HUES64 (cell line): ENCODE results near the gene RPUSD2.

Source experiments
- H3K27ac ChIP-seq: 2 replicates; pipeline ENCODE4 v1.7.0; 2013; ENCODE audit warnings: low read depth, low read length, inconsistent platforms
- H3K27me3 ChIP-seq: 2 replicates; pipeline ENCODE4 v1.6.1; 2013; ENCODE audit warnings: mild to moderate bottlenecking, low read length; ENCODE audit not compliant: insufficient read depth
- H3K36me3 ChIP-seq: 2 replicates; pipeline ENCODE4 v1.6.1; 2013; ENCODE audit warnings: mild to moderate bottlenecking, low read length; ENCODE audit not compliant: insufficient read depth
- H3K4me1 ChIP-seq: 2 replicates; pipeline ENCODE4 v1.6.1; 2013; ENCODE audit warnings: mild to moderate bottlenecking, low read length, moderate library complexity; ENCODE audit not compliant: insufficient read depth
- H3K4me3 ChIP-seq: 2 replicates; pipeline ENCODE4 v1.5.1; 2013; ENCODE audit warnings: mild to moderate bottlenecking, low read length, moderate library complexity
- H3K9ac ChIP-seq: 2 replicates; pipeline ENCODE4 v1.6.1; 2013; ENCODE audit warnings: mild to moderate bottlenecking, low read depth, low read length
- H3K9me3 ChIP-seq: 2 replicates; pipeline ENCODE4 v1.6.1; 2013; ENCODE audit warnings: low read depth, low read length; ENCODE audit not compliant: insufficient read depth
- WGBS: fragments of 150-250, 120-280 bp; methylation state at CpG from one replicate; pipeline ENCODE4 v1.1.7; 2013; ENCODE audit warnings: missing lambda C conversion rate; 5-methylcytosine and 5-hydroxymethylcytosine counted together

RPUSD2 gene

DNA sequence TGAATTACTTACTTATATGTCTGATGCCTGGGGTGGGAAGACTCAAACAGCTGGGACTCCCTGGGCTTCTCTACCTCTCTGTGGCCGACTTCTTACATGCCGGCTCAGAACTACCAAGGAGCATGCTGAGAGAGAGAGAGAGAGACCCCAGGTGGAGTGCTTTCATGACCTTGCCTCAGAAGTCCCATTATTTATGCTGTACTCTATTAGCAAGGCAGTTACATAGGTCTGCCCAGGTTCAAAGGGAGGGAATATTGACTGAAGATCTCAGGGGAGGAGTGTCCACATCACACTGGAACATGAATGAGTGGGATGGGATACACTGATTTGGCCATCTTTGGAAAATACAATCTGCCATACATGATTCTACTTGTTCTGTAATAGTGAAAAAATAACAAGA lies 20.5 kb upstream of the RPUSD2 start:
- no peak overlapping the region for H3K9ac ChIP-seq
- peaks cover 2% of the 10 kb centered on the region for H3K4me1 ChIP-seq
- 80% methylated on average over 2 of the region's 2 CpGs for WGBS
- H3K27ac ChIP-seq: no peak overlapping the region
- H3K4me3 ChIP-seq: no peak overlapping the region
- no peaks in the 10 kb centered on the region for H3K9me3 ChIP-seq
- 0 out of 2 replicates have a peak, but pooled peaks cover 4% of the 10 kb centered on the region for H3K36me3 ChIP-seq
- H3K27me3 ChIP-seq: no peaks in the 10 kb centered on the region

DNA sequence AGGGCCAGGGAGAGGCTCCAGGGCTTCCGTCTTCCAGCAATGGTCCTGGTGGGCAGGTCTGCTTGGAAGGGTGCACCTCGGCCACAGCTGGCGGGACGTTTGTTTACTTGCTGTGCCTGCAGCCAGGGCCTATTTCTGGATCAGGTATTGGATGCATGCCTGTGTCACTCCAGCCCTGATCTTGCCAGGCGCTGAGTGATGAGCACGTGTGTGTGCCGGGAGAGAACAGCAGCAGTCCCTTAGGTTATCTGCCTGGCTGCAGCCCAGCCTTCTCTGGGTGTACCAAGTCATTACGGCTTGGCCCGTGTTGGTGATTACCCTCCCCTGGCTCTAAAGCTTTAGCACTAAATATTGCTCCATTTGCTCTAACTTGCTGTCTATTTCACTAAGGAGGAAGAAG lies 19.2 kb upstream of the RPUSD2 start:
- no peak overlapping the region for H3K4me3 ChIP-seq
- no peak overlapping the region for H3K9ac ChIP-seq
- no peaks in the 10 kb centered on the region for H3K27me3 ChIP-seq
- H3K36me3 ChIP-seq: 0 out of 2 replicates have a peak, but pooled peaks cover 4% of the 10 kb centered on the region
- H3K27ac ChIP-seq: no peak overlapping the region
- 86% methylated on average over 9 of the region's 9 CpGs for WGBS
- no peaks in the 10 kb centered on the region for H3K9me3 ChIP-seq
- peaks cover 15% of the 10 kb centered on the region for H3K4me1 ChIP-seq

DNA sequence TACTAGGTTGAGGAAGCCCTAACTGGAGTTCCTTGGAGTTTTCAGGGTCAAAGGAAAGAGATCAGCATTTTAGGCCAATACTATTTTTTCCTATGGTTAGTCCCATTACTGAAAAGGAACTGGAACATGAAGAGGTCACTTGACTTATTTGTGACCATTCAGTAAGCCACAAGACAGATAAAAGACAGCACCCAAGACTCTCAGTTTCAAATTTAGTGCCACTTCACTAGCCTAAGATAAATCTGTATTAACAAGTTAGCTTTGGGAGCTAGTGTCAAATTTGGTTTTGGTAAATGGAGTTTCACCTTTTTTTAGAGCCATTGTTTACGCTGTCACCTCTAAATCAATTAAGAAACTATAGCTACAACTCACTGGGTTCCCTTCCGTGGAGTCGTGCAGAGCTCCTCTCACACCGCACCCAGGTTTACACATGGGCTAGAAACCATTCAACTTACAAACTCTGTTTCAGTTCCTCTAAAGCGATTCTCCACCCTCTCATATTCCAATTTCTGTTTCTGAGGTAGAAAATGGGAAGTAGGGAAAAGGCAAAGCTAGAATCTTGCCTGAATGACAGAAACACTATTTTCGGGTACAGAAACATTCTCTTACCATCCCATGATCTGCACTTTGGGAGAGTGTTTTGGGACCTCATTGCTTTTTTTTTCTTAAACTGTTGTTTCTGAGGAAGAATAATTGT lies 18.6 kb upstream of the RPUSD2 start:
- 0 out of 2 replicates have a peak, but pooled peaks cover 4% of the 10 kb centered on the region for H3K36me3 ChIP-seq
- H3K4me3 ChIP-seq: no peak overlapping the region
- no peaks in the 10 kb centered on the region for H3K27me3 ChIP-seq
- H3K9me3 ChIP-seq: no peaks in the 10 kb centered on the region
- no peak overlapping the region for H3K27ac ChIP-seq
- H3K9ac ChIP-seq: no peak overlapping the region
- H3K4me1 ChIP-seq: peaks cover 21% of the 10 kb centered on the region
- 94% methylated on average over 5 of the region's 6 CpGs for WGBS

- H3K4me3 ChIP-seq: no peak overlapping the region
- H3K36me3 ChIP-seq: peaks cover 14% of the 10 kb centered on the region; the same call in 1 of the 2 replicates
- H3K4me1 ChIP-seq: peaks cover 23% of the 10 kb centered on the region
- peak overlapping the region; percentile 71; the same call in 1 of the 2 replicates for H3K27ac ChIP-seq
- WGBS: 17% methylated on average over 4 of the region's 4 CpGs
- no peak overlapping the region for H3K9ac ChIP-seq
- H3K9me3 ChIP-seq: no peaks in the 10 kb centered on the region
- H3K27me3 ChIP-seq: no peaks in the 10 kb centered on the region
Observed at GRCh38 chr15:40554161-40554525, 15.0 kb upstream of the RPUSD2 start.

GRCh38 chr15:40555876-40556275 lies 13.2 kb upstream of the RPUSD2 start:
- H3K4me1 ChIP-seq: peaks cover 23% of the 10 kb centered on the region
- H3K9ac ChIP-seq: no peak overlapping the region

GRCh38 chr15:40558952-40559742 lies 10.0 kb upstream of the RPUSD2 start:
- Histone ChIP-seq H3K36me3 (peaks cover 15% of the 10 kb centered on the region; the same call in 1 of the 2 replicates), H3K4me3 (no peak overlapping the region), H3K9me3 (no peaks in the 10 kb centered on the region), H3K27me3 (no peaks in the 10 kb centered on the region), H3K9ac (no peak overlapping the region), H3K27ac (no peak overlapping the region), H3K4me1 (peaks cover 15% of the 10 kb centered on the region)
- WGBS: 95% methylated on average over 6 of the region's 6 CpGs

More at GRCh38 chr15:40555876-40556275, 13.2 kb upstream of the RPUSD2 start:
- WGBS: 93% methylated on average over 2 of the region's 2 CpGs
- Histone ChIP-seq H3K27me3 (no peaks in the 10 kb centered on the region), H3K4me3 (no peak overlapping the region), H3K9me3 (no peaks in the 10 kb centered on the region), H3K27ac (no peak overlapping the region), H3K36me3 (peaks cover 14% of the 10 kb centered on the region; the same call in 1 of the 2 replicates)

DNA sequence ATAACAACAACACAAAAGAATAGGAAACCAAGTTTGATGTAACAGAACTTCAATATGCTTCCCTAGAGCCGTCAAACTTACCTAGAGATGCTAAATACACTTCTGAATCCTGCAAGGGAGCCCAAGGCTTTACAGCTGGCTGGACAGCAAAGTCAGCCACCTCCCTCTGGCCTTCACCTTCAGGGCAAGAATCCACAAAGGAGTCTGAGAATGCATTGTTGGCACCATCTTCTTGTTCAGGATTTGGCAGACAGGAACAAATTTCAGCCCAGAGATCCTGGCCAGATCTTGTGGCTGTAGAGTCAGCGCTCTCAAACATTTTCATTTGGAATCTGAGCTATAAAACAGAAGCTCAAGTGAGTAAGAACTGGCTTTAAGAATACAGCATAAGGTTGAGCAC lies 6.4 kb upstream of the RPUSD2 start:
- Histone ChIP-seq H3K4me1 (peaks cover 3% of the 10 kb centered on the region; the same call in 1 of the 2 replicates), H3K9me3 (no peaks in the 10 kb centered on the region), H3K27ac (no peak overlapping the region), H3K27me3 (no peaks in the 10 kb centered on the region), H3K4me3 (no peak overlapping the region), H3K9ac (no peak overlapping the region), H3K36me3 (0 out of 2 replicates have a peak, but pooled peaks cover 6% of the 10 kb centered on the region)
- 95% methylated on average over 2 of the region's 2 CpGs for WGBS

DNA sequence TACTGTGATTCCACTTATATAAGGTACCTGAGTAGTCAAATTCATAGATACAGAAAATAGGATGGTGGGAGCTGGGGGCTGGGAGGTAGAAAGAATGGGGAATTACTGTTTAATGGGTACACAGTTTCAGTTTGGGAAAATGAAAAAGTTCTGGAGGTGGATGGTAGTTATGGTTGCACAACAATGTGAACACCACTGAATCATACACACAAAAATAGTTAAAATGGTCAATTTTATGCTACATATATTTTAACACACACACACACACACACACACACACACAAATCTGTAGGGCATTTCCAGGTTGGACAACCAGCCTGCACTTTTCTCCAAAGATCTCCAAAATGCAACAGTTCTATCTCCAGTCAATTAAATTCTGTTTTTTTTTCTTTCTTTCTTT lies 5.7 kb upstream of the RPUSD2 start:
- no peak overlapping the region for H3K4me3 ChIP-seq
- H3K27ac ChIP-seq: no peak overlapping the region
- no peaks in the 10 kb centered on the region for H3K9me3 ChIP-seq
- no peak overlapping the region for H3K9ac ChIP-seq
- H3K27me3 ChIP-seq: no peaks in the 10 kb centered on the region
- 0 out of 2 replicates have a peak, but pooled peaks cover 6% of the 10 kb centered on the region for H3K36me3 ChIP-seq
- peaks cover 3% of the 10 kb centered on the region; the same call in 1 of the 2 replicates for H3K4me1 ChIP-seq

DNA sequence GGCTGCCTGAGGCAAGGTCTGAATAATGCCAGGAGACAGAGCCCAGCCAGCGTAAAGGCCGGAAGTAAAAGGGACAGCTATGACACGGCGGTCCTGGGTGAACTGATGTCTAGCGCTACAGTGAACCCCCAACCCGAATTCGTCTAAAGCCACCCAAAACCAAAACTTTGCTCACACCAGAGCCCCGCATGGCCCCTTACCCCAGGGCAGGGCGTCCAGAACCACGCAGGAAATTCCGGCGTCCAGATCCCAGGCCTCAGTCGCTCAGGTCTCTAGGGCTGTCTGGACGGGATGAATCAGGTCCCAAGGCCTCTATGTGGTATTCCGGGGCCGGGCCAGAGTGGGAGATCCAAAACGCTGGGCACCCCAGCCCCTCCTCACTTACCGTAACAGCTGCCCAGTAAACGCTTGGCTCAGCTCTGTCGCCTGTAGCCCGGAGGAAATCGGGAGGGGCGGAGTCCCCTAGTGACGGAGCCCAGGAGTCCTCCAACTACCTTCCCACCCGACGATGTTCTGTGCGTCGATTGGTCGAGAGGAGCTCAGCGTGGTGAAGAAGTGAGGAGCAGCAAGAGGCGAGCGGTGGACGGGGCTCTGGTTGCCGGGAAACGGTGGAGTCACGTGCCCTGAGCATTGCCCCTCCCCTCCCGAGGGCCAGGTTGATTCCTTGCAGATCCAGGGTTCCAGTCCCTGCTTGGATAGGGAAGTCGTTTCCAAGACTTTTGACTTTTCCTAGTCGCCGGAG lies 4.3 kb upstream of the RPUSD2 start, which contains the start of gene CCDC32:
Gene CCDC32, minus strand, starts transcription at position 452 of the 742 bp plus-strand sequence. CDS start 2,027 bp downstream, outside the sequence.
- Histone ChIP-seq H3K9me3 (no peaks in the 10 kb centered on the region), H3K9ac (peak within 1 kb of the TSS; percentile 56), H3K27ac (no peak within 1 kb of the TSS), H3K27me3 (no peaks in the 10 kb centered on the region), H3K4me1 (peaks cover 9% of the 10 kb centered on the region), H3K4me3 (peak within 1 kb of the TSS; percentile 75), H3K36me3 (0 out of 2 replicates have a peak, but pooled peaks cover 6% of the 10 kb centered on the region)
- WGBS: 1% methylated on average over 40 of the region's 40 CpGs

DNA sequence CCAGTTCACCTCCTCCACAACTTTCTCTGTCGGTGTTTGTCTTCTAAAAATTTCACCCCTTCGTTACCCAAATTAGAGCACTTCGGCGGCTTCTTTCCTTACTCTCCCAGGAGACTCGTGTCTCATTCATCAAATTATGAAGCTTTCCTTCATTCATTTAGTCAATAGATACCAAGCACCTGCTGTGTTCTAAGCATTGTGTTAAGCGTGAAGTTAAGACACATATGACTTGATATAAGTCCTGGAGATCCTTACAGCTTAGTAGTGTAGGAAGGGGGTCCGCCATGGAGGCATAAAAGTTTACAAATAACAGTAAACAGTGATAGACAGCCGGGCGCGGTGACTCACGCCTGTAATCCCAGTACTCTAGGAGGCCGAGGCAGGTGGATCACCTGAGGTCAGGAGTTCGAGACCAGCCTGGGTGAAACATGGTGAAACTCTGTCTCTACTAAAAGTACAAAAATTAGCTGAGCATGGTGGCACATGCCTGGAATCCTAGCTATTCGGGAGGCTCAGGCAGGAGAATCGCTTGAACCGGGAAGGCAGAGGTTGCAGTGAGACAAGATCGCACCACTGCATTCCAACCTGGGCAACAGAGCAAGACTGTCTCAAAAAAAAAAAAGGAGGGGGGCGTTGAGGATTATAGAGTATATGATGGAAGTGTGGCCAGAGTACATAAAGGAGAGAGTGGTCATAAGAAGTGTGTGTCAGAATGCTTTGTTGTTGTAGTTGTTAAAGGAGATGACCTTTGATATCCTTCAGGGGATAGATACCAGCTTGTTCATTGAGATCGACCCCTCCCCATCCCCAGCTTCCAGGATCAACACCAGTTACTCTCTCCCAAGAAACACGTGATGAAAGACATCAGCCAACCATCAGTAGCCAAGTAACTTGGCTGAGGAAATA lies 3.5 kb upstream of the RPUSD2 start:
- no peak overlapping the region for H3K27ac ChIP-seq
- WGBS: 69% methylated on average over 18 of the region's 20 CpGs

More for the DNA sequence above, 3.5 kb upstream of the RPUSD2 start:
- Histone ChIP-seq H3K36me3 (0 out of 2 replicates have a peak, but pooled peaks cover 6% of the 10 kb centered on the region), H3K9me3 (no peaks in the 10 kb centered on the region), H3K9ac (no peak overlapping the region; the same call in 1 of the 2 replicates), H3K27me3 (no peaks in the 10 kb centered on the region), H3K4me3 (peak overlapping the region; percentile 75), H3K4me1 (peaks cover 13% of the 10 kb centered on the region)
